ENCODE measurements around the gene OR4D9.

- TF ChIP-seq EP300 (IDR thresholded peaks at IDR 0.05; ENCODE audit: borderline replicate concordance in 1 of 2, low read depth in 1 of 2, low read length in 1 of 2) (no peak), ZBTB33 (IDR thresholded peaks at IDR 0.05; ENCODE audit: borderline replicate concordance, low read depth) (no peak)
These were observed 9.4 kb downstream of the OR4D9 start for GRCh38 chr11:59520741-59521140.
